Activated CD4-positive, alpha-beta T cell treated with anti-CD3 and anti-CD28 coated beads for 36 hours (primary cell): ENCODE data around the gene MSI2. TPM values are rescaled to one million over a fixed set of nuclear protein-coding genes. Genes with fewer than 3 reads are reported as not detected.

Experiments used
- ATAC-seq: fragments of 200-7000 bp; cut with Tn5 transposase; one replicate; pipeline ENCODE4 v1.10.0; 2021; ENCODE audit warnings: mild to moderate bottlenecking, moderate library complexity
- CTCF ChIA-PET: fragments of 350-600 bp; sonication (Branson Sonifier 250); formaldehyde crosslinking; loops from one replicate; lab custom pipeline; 2021; ENCODE audit warnings: antibody characterized with exemption; lab: Charles Lee
- POLR2A ChIA-PET: fragments of 350-600 bp; sonication (Branson Sonifier 250); formaldehyde crosslinking; loops from one replicate; lab custom pipeline; 2021; ENCODE audit warnings: antibody characterized with exemption, inconsistent platforms; lab: Charles Lee
- DNase-seq: peaks from one replicate; pipeline ENCODE4 v3.0.0-alpha.2; 2020
- H3K27ac Mint-ChIP-seq: one replicate; pipeline ENCODE4 v1.8.0; 2021; ENCODE audit warnings: mixed read lengths
- H3K27me3 Mint-ChIP-seq: one replicate; pipeline ENCODE4 v1.8.0; 2021; ENCODE audit warnings: mixed read lengths
- H3K36me3 Mint-ChIP-seq: one replicate; pipeline ENCODE4 v1.8.0; 2021; ENCODE audit warnings: low read depth, mixed read lengths
- H3K4me1 Mint-ChIP-seq: one replicate; pipeline ENCODE4 v1.8.0; 2021; ENCODE audit warnings: mixed read lengths
- H3K4me3 Mint-ChIP-seq: one replicate; pipeline ENCODE4 v1.8.0; 2021; ENCODE audit warnings: mild to moderate bottlenecking, moderate library complexity, mixed read lengths
- H3K9me3 Mint-ChIP-seq: one replicate; pipeline ENCODE4 v1.8.0; 2021; ENCODE audit warnings: low read depth, mixed read lengths
- intact Hi-C, 2 experiments: fragments of 100-400 bp; cut with DNase I in 1 of 2; cut with micrococcal nuclease in 1 of 2; formaldehyde crosslinking; loops; one replicate each; pipeline versions ENCODE4 v1.14.2 to v1.15.1; 2022 to 2024; cut with DNase I, micrococcal nuclease
- total RNA-seq, 2 experiments: library from RNA; stranded (reverse); gene quantifications; one replicate each; pipeline ENCODE4 v1.2.3, GENCODE V29; 2021

MSI2 gene
- total RNA-seq, 2 experiments from 2014 or later, result 55.3 to 57.2 TPM

DNA sequence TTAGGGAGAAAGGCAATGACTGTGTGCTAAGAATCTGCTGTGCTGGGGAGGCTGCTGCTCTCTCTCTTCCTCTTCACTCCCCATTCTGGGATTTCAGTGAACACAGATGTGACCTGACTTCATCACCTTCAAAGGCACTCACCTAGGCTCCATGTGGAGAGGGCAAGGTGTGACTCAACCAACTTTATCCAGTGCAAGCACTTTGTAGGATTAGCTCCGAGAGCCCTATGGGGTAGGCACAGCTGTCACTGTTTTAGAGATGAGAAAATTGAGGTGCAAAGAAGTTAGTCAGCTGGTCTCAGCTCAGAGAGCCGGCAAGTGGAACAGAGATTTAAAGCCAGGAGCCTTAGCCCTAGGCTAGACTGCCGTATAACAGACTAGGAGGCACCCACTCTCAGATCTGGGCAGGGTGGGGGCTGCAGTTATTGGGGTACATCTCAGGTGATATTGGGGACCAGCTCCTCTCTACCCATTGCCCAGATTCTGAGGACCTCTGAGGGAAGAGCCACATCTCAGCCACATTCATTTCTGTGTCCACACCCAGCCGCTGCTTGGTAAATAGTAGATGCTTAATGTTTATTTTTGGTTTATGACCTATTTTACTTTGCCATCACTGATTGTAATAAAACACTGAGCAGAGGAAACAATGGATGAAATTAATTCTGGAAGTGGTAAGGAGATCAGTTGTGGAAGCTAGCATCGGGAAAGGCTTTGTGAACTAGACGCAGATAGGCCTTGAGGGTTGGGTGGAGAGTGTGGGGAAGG, 350.0 kb downstream of the MSI2 start:
- DNase-seq (no peak), ATAC-seq (no peak)
- Mint-ChIP-seq H3K27ac (peak overlapping the region; percentile 97), H3K4me3 (no peak overlapping the region), H3K27me3 (no peaks in the 10 kb centered on the region), H3K4me1 (peaks cover 63% of the 10 kb centered on the region), H3K36me3 (no peaks in the 10 kb centered on the region), H3K9me3 (no peaks in the 10 kb centered on the region)
- intact Hi-C loops, result loop anchor here in 1 of 2 experiments (5.0 kb wide), 1 partner anchor 164 kb away; no protein-coding TSS in a partner anchor
- POLR2A ChIA-PET, result interaction anchor here (0.6 kb wide), 1 partner anchor 340 kb away, joined by 3 read pairs; no protein-coding TSS in a partner anchor
- CTCF ChIA-PET, result interaction anchor here (0.9 kb wide), 1 partner anchor 66 kb away, joined by 3 read pairs; no protein-coding TSS in a partner anchor

DNA sequence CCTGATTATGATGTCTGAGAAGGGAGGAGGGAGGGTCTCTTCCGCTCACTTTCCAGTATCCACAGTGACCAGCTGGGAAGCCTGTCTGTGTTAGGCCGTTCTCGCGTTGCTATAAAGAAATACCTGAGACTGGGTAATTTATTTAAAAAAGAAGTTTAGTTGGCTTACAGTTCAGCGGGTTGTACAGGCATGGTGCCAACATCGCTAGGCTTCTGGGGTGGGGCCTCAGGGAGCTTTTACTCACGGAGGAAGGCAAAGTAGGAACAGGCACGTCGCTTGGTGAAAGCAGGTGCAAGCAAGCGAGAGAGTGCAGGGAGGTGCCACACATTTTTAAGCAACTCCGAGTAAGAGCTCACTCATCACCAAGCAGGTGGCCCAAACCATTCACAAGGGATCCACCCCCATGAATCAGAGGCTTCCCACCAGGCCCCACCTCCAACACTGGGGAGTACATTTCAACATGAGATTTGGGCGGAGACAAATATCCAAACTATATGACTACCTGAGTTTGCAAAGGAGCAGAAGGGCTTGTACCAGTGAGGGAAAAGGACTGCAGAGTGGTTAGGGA, 351.3 kb downstream of the MSI2 start:
- DNase-seq (peak; percentile 67), ATAC-seq (peak; percentile 48)
- H3K27me3 Mint-ChIP-seq, result no peaks in the 10 kb centered on the region
- CTCF ChIA-PET, result interaction anchor here (0.6 to 0.8 kb wide), 3 partner anchors 51 to 137 kb away, joined by 3 to 5 read pairs (median 3); no protein-coding TSS in a partner anchor
- H3K9me3 Mint-ChIP-seq, result no peaks in the 10 kb centered on the region
- POLR2A ChIA-PET, result no interaction called here
- H3K4me3 Mint-ChIP-seq, result no peak overlapping the region
- peaks cover 51% of the 10 kb centered on the region for H3K4me1 Mint-ChIP-seq
- intact Hi-C loops, result loop anchor here in 1 of 2 experiments (5.0 kb wide), 1 partner anchor 165 kb away; no protein-coding TSS in a partner anchor
- peak overlapping the region; percentile 58 for H3K27ac Mint-ChIP-seq
- no peaks in the 10 kb centered on the region for H3K36me3 Mint-ChIP-seq

DNA sequence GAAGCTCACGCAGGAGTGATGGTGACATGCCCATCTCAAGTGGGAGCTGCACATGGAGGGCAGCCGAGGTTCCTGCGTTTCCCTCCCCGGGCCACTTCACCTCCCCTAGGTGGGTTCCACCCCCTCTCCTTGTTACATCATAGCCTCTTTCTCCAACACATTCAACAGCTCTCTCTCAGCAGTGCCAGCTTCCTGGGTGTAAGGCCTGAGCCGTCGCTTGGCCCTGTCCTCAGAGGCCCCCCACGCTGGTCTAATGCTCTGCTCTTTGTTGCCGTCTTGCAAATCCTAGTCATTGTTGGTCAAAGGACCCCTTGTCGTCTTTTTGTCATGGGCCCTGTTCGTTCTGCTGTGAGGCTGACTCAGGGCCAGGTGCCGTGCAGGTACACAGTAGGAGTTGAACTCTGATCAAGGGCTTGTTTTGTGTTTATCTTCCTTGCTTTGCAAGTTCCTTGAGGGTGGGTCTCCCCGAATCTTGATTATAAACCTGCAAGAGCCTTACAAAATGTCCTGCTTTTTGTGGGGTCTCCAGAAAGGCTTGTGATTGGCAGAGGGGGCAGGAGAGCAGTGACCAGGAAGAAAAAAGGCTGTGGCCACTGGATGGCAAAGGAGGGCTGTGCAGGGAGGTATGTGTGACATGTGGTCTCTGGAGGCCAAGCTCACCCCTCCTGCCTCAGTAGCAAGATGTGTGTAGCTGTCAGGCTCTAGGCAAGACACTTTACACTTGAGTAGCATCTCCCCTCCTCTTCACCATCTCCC, 352.2 kb downstream of the MSI2 start:
- H3K9me3 Mint-ChIP-seq, result no peaks in the 10 kb centered on the region
- intact Hi-C loops, result loop anchor here in 1 of 2 experiments (5.0 kb wide), 1 partner anchor 166 kb away; no protein-coding TSS in a partner anchor
- peak overlapping the region; percentile 3 for H3K27ac Mint-ChIP-seq
- DNase-seq (no peak), ATAC-seq (no peak)
- no peaks in the 10 kb centered on the region for H3K27me3 Mint-ChIP-seq
- POLR2A ChIA-PET, result no interaction called here
- no peaks in the 10 kb centered on the region for H3K36me3 Mint-ChIP-seq
- no peak overlapping the region for H3K4me3 Mint-ChIP-seq
- H3K4me1 Mint-ChIP-seq, result peaks cover 45% of the 10 kb centered on the region
- CTCF ChIA-PET, result interaction anchor here (0.5 to 0.8 kb wide), 4 partner anchors 11 to 138 kb away, joined by 3 to 5 read pairs (median 3); no protein-coding TSS in a partner anchor

DNA sequence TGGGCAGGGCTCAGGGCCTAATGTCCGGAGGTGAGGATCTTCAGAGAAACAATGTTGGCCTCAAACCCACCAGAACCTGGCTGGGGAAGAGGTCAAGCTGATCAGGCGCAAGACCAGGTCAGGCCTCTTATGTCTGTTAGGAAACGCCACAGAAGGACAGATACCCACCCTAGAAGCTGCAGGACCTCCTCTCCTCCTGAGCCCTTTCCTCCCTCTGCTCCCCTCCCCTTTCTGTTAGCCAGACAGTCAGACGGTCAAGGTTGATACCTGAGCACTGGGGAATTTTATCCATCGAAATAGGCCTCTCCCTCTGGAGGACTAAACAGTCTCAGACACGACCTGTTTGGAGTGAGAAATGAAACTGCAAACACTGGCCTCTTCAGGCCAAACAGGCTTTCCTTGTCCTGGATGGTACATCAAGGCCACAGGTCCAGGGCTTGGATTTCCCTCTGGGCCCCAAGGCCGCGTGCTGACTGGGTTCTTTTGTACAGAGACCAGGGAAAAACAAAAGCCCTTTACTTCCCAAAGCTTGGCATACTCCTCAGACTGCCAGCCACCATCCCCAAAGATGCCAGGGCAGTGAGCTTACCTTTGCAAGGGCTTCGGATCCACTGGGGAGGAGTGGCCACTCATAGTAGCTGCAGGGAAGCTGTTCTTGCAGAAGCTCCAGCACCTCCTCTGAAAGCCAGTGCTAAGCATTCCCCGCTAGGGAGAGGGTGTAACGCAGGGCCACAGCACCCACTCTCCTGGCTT, 353.0 kb downstream of the MSI2 start:
- ATAC-seq (no peak), DNase-seq (no peak)
- H3K36me3 Mint-ChIP-seq, result no peaks in the 10 kb centered on the region
- ChIA-PET POLR2A (no interaction called here), CTCF (no interaction called here)
- H3K4me3 Mint-ChIP-seq, result no peak overlapping the region
- intact Hi-C loops, result loop anchor here in 1 of 2 experiments (5.0 kb wide), 1 partner anchor 167 kb away; no protein-coding TSS in a partner anchor
- peaks cover 38% of the 10 kb centered on the region for H3K4me1 Mint-ChIP-seq
- no peaks in the 10 kb centered on the region for H3K9me3 Mint-ChIP-seq
- H3K27ac Mint-ChIP-seq, result no peak overlapping the region
- H3K27me3 Mint-ChIP-seq, result no peaks in the 10 kb centered on the region

DNA sequence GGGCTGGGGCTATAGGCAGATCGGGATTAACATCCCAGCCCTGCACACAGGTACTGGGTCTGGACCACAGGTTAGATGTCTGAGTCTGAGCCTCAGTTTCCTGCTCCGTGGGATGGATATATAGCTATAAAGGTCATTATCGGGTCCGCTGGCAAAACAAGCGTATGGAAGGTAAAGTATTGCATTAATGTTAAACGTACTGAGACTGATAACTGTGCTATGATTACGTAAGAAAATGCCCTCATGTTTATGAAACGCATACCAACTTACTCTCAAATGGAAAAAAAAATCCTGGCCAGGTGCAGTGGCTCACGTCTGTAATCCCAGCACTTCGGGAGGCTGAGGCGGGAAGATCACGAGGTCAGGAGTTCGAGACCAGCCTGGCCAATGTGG, 353.6 kb downstream of the MSI2 start:
- no peaks in the 10 kb centered on the region for H3K9me3 Mint-ChIP-seq
- no peak for ATAC-seq
- POLR2A ChIA-PET, result no interaction called here
- no peak for DNase-seq
- no peak overlapping the region for H3K4me3 Mint-ChIP-seq
- H3K27ac Mint-ChIP-seq, result no peak overlapping the region
- H3K27me3 Mint-ChIP-seq, result no peaks in the 10 kb centered on the region
- peaks cover 3% of the 10 kb centered on the region for H3K36me3 Mint-ChIP-seq
- H3K4me1 Mint-ChIP-seq, result peaks cover 32% of the 10 kb centered on the region
- CTCF ChIA-PET, result no interaction called here
- intact Hi-C loops, result loop anchor here in 1 of 2 experiments (5.0 kb wide), 1 partner anchor 168 kb away; no protein-coding TSS in a partner anchor

DNA sequence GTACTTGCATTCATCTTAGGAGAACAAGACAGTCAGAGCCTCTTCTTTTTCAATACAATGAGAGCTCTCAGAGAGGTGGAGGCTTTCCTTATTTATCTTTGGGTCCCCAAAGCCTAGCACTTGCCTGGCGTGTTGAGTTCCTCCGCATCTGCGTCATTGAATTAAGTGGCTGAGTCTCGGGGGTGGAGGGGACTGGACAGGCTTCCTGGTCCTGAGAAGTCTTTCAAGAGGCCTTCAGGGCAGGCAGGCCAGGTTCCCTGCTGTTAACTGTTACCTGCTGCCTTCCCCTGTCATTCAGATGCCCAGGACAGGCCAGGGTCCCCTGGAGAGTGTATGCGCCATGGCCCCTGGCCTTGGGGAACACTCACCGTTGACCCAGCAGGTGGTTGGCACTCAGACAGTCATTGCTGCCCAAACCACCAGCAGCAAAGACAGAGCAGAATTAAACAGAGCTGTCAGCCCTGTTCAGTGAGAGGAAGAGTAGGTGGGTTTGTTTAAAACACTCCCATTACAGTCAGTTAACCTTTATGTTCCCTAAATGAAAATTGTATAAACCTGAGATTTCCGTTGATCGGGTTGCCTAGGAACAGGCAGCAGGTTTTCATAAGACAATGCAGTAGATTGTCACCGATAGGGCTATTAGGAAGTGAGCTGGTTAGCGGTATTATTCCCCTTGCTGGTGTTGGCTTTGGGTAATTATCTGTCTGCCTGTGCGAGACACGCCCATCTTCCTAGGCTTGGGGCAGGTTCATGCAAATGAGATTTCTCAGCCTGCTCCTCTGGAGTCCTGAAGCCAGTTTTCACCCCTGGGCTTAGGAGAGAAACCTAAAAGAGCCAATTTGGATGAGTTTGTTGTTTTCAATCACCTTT, 356.1 kb downstream of the MSI2 start:
- DNase-seq (no peak), ATAC-seq (peak; percentile 31)
- Mint-ChIP-seq H3K27me3 (no peaks in the 10 kb centered on the region), H3K27ac (no peak overlapping the region), H3K36me3 (peaks cover 20% of the 10 kb centered on the region), H3K4me3 (no peak overlapping the region), H3K9me3 (peaks cover 2% of the 10 kb centered on the region), H3K4me1 (peaks cover 10% of the 10 kb centered on the region)
- ChIA-PET CTCF (no interaction called here), POLR2A (no interaction called here)
- intact Hi-C loops, result no loop called here

DNA sequence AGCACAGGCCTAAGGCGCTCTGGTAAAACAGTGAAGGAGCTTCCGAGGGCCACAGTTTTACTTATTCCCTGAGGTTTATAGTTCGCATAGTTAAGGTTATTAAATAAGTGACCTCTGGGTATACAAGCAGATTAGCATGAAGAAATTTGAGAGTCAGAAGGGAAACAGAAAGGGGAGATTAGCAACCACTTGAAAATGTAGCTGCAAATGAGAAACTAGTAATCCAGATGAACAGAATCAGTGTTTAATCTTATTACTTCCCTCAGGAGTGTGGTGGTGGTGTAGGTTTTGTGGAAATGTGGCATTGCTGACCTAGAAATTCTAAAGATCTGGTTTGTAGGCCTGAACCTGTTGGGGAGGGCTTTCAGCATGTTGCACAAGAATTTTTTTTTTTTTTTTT, 358.4 kb downstream of the MSI2 start:
- CTCF ChIA-PET, result interaction anchor here (0.7 to 1.0 kb wide), 2 partner anchors 17 to 74 kb away, joined by 3 read pairs; no protein-coding TSS in a partner anchor
- Mint-ChIP-seq H3K27me3 (no peaks in the 10 kb centered on the region), H3K4me3 (no peak overlapping the region), H3K36me3 (peaks cover 29% of the 10 kb centered on the region), H3K27ac (no peak overlapping the region), H3K4me1 (peaks cover 8% of the 10 kb centered on the region), H3K9me3 (peaks cover 2% of the 10 kb centered on the region)
- intact Hi-C loops, result no loop called here
- DNase-seq (no peak), ATAC-seq (no peak)
- POLR2A ChIA-PET, result no interaction called here

DNA sequence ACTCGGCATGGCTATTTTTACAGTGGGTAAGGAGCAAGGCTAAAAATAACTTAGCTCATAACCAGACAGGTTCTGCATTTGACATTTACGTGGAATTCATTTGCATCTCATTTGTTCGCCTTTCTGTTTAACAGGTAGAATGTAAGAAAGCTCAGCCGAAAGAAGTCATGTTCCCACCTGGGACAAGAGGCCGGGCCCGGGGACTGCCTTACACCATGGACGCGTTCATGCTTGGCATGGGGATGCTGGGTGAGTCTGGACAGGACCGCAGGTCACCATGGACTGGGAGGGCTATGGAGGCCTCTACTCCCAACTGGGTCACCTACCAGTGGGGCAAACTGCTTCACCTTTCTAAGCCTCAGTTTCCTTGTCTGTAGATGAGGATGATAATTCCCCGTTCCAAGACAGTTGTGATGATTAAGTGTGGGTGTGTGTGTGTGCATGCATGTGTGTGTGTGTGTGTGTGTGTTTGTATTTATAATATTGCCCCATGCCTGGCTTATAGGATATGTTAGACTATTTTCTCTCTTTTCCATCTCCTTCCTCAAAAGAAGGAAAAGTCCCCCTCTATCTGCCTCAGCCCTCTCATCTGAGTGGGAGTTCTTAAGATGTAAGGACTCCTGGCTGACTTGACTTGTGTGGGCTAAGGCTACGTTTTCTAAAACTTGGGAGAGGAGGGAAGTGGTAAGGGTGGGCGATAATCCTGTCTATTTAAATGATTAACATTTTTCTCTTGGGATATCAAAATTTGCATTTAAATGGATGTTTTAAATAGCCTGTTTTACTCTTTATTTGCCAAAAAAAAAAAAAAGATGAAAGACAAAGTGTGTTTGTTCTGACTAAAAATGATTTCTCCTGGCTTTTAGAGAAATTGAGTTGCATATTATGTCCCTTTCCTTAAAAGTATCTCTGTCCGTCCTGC, 359.8 kb downstream of the MSI2 start:
- Mint-ChIP-seq H3K4me3 (no peak overlapping the region), H3K9me3 (peaks cover 2% of the 10 kb centered on the region), H3K4me1 (peaks cover 8% of the 10 kb centered on the region), H3K27ac (no peak overlapping the region), H3K36me3 (peaks cover 29% of the 10 kb centered on the region), H3K27me3 (no peaks in the 10 kb centered on the region)
- ChIA-PET POLR2A (no interaction called here), CTCF (no interaction called here)
- no peak for ATAC-seq
- no peak for DNase-seq
- intact Hi-C loops, result no loop called here

DNA sequence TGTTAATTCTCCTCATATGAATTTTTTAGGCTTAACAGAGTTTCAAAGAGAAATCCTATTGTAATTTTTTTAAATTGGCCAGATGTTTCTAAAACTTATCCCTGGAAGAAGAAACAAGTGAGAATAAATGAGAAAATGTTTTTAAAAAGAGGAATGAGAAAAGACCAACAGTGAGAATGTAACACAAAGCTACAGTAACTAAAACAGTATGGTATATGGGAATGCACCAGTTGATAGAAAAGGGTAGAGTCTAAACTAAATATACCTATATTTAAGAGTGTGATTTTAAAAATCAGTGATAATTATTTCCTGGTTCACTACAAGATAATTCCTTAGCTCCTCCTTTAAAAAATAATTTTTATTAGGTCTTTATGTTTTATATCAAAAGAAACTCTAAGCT, 360.9 kb downstream of the MSI2 start:
- Mint-ChIP-seq H3K4me1 (peaks cover 8% of the 10 kb centered on the region), H3K27me3 (no peaks in the 10 kb centered on the region), H3K36me3 (peaks cover 29% of the 10 kb centered on the region), H3K9me3 (peaks cover 2% of the 10 kb centered on the region), H3K4me3 (no peak overlapping the region), H3K27ac (no peak overlapping the region)
- ChIA-PET CTCF (interaction anchor here (1.4 kb wide), 1 partner anchor 19 kb away, joined by 3 read pairs; no protein-coding TSS in a partner anchor), POLR2A (no interaction called here)
- DNase-seq (no peak), ATAC-seq (no peak)
- intact Hi-C loops, result no loop called here
